ENCODE measurements around the gene SPRR2F.
"Not testable (repeated sequence)": the region's sequence is repeated elsewhere in the genome, so short reads cannot be mapped to it uniquely, and the experiment has no call there.

Gene SPRR2F, protein sequence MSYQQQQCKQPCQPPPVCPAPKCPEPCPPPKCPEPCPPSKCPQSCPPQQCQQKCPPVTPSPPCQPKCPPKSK

DNA sequence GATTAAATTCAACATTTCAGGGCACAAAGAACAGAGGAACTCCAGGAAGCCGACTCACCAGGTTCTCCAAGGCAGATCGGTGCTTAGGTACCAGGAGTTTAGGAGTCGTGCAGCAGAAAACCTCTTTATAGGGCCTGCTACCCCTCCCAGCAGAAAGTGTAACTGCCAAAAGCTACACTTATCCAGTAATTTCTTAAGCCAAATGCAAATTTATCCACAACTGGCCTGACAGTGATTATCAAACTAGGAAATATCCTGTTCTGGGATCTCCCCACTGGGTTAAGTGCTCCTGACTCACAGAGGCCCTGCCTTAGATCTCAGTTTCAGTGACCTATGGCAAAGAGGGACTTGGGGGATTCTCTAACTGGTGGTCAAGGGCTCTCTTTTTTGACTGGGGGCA lies at the start of gene SPRR2F:
Gene SPRR2F (minus strand): TSS at position 101 of the 400 bp plus-strand sequence. CDS start 783 bp downstream, outside the sequence.
- DNase-seq (ENCODE audit: low spot score), result no peak

DNA sequence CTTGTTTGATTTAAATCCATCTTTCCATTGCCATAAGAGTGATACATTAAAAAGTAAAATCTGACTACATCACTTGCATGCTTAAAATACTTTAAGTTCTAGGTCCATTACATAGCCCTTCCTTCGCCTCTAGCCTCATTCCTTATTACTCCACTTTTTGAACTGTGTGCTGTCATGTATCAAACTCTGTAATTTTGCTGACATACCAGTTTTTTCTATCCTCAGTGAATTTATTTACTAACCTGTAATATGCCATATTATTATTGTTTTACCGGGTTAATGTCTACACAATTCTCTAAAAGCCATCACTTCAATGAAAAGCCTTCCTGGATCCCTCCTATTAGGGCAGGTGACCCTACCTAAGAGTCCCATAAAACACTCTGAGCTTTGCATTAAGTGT lies 42.2 kb upstream of the SPRR2F start:
- DNase-seq (ENCODE audit: low spot score), result no peak

DNA sequence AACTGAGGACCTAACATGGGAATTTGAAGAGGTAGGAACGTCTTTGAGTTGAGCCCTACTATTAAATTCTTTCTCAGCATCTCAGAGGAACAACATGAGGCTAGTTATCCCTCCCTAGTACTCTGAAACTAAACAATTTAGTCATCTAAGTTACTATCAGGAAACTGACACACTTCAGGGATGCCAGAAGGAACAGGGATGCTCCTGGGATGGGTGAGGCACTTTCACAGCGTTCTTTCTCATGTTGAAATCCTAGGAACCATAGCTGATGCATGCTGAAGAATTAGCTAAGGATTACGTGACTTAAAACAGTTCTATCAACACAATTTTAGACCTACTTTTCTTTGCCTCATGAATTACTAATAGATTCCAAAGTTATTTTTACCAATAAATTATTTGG lies 39.2 kb upstream of the SPRR2F start:
- DNase-seq (ENCODE audit: low spot score), result no peak

DNA sequence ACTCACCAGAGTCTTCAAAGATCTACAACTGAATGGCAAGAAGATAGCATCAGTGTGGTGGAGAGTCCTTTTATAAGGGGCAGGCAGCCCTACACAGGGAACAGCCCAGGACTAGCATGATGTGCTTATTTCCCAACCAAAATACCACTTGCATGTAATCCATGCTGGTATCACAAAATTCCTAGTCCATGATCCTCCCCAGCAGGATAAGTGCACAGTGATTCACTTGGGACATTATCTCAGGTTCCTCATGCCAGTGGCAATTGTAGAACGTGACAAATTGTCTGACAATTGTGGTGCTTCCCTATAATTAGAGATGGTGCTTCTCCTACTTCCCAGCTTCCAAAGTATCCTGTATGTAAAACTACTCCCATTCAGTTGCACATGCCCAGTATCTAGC lies 37.5 kb upstream of the SPRR2F start, which contains the start of gene SPRR2G:
Gene SPRR2G (minus strand): TSS at position 45 of the 400 bp plus-strand sequence. CDS start 780 bp downstream, outside the sequence.
- no peak for DNase-seq (ENCODE audit: low spot score)

DNA sequence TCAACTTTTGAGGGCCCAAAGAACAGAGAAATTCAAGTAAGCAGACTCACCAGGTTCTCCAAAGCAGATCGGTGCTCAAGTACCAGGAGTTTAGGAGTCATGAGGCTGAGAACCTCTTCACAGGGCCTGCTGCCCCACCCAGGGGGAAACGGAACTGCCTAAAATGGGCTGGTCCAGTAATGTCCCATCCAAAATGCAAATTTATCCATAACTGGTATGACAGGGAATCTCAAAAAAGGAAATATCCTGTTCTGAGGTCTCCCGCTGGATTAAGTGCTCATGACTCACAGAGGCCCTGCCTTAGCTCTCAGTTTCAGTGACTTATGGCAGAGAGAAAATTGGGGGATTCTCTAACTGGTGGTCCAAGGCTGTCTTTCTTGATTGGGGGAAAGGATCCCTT lies 28.1 kb upstream of the SPRR2F start:
- no peak for DNase-seq (ENCODE audit: low spot score)

DNA sequence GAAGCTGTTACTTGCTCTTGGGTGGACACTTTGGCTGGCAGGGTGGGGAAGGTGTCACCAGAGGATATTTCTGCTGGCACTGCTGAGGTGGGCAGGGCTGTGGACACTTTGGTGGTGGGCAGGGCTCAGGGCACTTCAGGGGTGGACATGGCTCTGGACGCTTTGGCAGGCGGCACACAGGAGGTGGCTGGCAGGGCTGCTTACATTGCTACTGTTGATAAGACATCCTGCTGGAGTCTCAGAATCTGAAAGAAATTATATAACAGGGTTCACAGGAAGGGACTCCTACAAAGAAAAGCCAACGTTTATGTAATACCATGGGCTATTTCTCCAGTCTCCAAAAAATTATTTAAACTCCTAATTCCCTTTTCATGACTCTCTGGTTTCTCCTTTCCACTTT lies 27.2 kb upstream of the SPRR2F start:
- DNase-seq (ENCODE audit: low spot score), result no peak

DNA sequence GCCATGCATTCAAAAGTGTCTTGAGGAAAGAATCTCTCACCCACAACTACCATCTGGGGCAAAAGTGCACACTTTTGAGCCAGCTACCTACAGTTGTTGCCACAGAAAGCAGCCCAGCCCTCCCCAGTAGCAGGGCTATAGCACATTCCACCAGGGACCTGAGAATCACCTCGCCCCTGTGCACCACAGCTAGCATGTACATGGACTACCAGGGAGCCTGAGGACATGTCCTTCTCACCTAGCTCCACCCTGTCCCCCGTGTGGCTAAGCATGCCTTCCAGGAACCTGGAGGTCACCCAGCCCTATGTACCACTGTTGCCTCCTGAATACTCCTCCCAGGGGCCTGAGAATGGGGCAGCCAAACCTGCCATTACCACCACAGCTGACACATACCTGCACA lies 20.4 kb upstream of the SPRR2F start:
- DNase-seq (ENCODE audit: low spot score), result no peak

DNA sequence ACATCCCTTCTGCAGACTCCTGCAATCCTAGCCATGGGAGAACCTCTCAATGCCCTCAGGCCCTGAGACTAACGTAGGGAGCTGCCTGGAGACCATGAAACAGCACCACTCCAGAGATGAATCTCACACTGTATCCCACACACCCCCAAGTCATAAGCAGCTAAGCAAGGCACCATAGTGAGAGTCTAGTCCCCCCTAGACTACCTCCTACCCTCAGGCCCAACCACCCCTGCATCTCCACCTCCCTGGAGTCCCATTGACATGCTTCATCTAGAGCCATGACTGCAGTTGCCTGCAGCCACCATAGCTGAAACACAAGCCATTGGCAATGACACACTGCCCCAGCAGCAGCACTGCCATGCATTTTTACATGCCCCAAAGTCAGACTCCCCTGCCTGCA lies 20.0 kb upstream of the SPRR2F start:
- DNase-seq (ENCODE audit: low spot score), result no peak

DNA sequence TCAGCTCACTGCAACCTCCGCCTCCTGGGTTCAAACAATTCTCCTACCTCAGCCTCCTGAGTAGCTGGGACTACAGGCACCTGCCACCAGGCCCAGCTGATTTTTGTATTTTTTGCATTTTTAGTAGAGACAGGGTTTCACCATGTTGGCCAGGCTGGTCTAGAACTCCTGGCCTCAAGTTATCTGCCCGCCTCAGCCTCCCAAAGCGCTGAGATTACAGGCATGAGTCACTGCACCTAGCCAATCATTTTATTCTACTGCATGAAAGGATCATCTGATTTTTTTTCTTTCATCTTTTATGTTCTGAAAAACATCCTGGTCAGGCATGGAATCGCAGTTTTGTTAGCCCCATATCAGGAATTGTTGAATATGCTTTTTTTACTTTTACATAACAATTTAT lies 15.4 kb upstream of the SPRR2F start:
- DNase-seq (ENCODE audit: low spot score), result not testable (repeated sequence)

DNA sequence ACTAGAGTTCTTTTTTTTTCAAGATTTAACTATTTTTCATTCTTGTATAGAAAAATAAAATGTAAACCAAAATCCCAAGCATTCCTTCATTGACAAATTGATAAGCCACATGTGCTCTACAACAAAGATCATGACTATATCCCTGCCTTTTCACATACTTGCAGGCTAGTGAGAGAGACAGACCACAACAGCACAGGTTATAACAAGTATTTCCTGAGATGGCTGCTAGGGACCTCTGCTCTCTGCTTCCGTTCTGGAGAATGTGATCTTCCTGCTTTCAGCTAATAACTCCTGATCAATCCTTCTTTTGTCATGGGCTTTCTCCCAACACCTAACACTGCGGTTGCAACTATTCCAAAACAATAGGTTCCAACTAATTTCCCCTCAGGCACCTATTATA lies 14.0 kb upstream of the SPRR2F start:
- no peak for DNase-seq (ENCODE audit: low spot score)

DNA sequence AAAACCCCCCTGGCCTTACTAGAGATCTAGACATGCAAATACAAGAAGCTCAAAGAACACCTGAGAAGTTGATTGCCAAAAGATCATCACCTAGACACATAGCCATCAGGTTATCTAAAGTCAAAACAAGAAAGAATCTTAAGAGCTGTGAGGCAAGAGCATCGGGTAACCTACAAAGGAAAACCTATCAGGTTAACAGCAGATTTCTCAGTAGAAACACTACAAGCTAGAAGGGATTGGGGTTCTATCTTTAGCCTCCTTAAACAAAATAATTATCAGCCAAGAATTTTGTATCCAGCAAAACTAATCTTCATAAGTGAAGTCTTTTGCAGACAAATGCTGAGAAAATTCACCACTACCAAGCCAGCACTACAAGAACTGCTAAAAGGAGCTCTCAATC lies 12.2 kb upstream of the SPRR2F start:
- no peak for DNase-seq (ENCODE audit: low spot score)

DNA sequence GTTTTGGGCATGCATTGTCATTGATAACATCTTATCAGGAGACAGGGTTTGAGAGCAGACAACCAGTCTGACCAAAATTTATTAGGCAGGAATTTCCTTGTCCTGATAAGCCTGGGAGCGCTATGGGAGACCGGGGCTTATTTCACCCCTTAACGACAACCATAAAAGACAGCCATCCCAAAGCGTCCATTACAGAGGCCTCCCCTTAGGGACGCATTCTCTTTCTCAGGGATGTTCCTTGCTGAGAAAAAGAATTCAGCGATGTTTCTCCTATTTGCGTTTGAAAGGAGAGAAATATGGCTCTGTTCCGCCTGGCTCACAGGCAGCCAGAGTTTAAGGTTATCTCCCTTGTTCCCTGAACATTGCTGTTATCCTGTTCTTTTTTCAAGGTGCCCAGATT lies 10.5 kb upstream of the SPRR2F start:
- DNase-seq (ENCODE audit: low spot score), result not testable (repeated sequence)

DNA sequence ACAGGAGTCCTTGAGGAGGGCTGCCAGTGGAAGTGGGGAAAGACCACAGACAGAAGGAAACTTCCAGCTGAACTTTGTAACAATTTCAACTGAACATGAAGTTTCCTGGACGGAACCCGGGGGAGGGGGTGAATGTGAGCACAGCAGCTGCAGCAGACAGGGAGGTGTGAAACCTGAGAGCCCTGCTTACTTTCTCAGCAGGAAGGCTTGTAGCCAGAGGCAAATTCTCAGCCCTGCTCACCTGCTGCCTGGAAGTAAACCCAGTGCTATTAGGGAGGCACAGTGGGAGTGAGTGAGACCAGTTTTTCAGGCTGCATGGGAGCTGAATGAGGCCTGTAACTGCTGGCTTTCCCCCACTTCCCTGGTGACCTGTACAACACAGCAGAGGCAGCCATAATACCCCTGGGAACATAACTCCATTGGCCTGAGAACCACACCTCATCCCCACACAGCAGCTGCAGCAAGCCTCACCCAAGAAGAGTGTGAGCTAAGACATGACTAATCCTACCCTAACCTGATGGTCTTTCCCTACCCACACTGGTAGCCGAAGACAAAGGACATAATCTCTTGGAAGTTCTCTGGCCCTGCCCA lies 9.6 kb upstream of the SPRR2F start:
- DNase-seq (ENCODE audit: low spot score), result no peak

DNA sequence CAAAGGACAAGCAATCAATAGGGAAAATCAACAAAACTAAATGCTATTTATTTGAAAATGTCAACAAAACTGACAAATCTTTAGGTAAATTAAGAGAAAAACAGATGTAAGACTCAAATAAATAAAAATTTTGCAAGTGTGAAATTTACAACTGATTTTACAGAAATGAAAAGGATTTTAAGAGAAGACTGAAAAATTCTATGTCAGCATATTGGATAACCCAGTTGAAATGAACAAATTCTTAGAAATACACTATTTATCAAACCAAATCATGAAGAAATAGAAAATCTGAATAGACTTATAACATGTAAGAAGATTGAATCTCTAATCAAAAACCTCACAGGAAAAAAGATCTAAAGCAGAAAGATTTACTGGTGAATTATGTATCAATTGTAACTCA lies 7.6 kb upstream of the SPRR2F start:
- no peak for DNase-seq (ENCODE audit: low spot score)

DNA sequence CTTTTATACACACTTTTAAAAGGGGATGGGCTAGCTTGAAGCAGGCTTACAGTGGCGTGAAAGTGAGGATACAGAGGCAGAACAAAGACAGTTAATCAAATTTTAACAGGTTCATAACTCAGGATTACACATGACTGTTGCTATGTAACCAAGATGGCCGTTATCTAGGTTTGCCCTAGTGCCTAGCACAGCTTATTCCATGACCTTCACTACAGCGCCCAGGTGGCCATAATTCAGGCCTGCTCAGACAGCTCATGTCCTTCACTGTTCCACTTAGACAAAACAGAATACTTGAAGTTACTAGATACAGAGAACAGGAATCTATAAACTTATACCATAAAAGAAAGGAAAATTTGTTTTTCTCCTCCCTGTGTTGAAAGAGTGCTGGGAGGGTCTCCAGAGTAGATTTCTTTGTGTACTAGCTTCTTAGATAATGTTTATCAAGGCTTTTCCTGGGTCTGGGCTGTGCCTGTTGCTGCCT lies 6.2 kb upstream of the SPRR2F start:
- no peak for DNase-seq (ENCODE audit: low spot score)

DNA sequence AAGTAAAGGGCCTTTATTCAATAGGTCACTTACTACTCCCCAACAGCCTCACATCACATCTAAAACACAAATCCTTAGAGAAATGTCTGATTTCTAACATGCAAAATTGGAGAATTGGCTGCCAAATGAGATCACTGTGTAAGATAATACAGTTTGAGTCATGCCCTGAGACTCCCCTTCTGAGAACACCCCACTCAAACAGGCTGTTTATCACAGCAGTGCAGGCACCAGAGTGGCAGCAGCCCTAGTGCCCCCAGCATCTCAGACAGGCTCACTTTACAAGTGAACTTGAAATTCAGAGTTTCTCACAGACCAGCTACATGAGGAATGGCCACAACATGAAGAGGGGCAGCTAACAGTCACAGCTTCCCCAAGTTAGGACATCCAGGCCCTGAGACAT lies 1.9 kb upstream of the SPRR2F start:
- not testable (repeated sequence) for DNase-seq (ENCODE audit: low spot score)

DNA sequence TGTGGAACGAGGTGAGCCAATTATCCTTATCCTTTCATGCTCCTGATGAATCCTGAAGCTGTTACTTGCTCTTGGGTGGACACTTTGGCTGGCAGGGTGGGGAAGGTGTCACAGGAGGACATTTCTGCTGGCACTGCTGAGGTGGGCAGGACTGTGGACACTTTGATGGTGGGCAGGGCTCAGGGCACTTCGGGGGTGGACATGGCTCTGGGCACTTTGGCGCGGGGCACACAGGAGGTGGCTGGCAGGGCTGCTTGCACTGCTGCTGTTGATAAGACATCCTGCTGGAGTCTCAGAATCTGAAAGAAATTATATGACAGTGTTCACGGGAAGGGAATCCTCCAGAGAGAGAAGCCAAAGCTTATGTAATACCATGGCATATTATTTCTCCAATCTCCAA lies 862 bp downstream of the SPRR2F start:
- DNase-seq (ENCODE audit: low spot score), result not testable (repeated sequence)

DNA sequence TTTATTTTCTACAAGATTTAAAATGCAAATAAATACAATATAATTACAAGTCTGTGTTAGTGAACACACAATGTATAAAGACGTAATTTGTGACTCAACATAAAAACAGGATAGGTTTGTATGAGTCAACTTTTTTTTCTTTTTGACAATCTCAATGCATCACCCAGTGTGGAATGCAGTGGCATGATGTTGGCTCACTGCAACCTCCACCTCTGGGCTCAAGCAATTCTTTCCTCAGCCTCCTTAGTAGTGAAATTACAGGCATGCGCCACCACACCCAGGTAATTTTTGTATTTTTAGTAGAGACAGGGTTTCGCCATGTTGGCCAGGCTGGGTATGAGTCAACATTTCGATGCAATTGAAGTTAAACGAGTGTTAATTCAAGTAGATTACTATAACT lies 13.1 kb downstream of the SPRR2F start:
- DNase-seq (ENCODE audit: low spot score), result no peak

DNA sequence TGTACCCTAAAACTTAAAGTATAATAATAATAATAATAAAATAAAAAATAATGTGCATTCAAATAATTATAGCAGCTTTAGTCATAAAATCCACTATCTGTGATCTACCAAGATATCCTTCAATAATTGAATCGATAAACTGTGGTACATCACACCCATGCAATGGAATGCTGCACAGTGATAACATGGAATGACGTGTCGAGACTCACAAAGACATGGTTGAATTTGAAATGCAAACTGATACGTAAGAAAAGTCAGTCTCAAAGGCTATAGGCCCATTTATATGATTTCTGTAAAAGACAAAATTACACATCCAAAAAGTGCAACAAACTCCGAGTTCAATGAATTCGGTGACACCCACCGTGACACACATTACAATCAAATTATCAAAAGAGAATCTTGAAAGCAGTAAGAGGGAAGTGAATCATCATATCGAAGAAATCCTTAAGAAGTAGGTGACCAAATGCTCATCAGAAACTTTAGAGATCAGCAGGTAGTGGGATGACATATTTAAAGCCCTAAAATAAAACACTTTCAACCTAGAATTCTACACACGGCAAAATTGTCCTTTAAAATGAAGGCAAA lies 13.8 kb downstream of the SPRR2F start:
- DNase-seq (ENCODE audit: low spot score), result no peak

DNA sequence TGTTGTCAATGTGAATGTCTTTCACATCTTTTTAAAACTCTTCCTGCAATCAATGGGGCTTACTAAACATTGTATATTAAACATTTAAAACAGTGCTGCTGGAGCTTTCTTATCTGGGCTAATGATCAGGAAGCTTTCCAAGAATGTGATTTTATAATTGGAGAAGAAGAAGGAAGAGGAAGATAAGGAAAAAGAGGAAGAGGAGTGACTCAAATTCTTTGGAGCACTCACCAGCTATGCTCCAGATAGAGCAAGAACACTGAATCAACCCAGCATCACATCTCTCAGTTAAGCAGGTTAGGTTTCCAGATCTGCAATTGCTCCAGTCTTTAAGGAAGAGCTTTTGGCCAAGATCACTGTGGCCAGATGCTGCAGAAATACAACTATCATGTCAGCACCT lies 17.6 kb downstream of the SPRR2F start:
- no peak for DNase-seq (ENCODE audit: low spot score)

DNA sequence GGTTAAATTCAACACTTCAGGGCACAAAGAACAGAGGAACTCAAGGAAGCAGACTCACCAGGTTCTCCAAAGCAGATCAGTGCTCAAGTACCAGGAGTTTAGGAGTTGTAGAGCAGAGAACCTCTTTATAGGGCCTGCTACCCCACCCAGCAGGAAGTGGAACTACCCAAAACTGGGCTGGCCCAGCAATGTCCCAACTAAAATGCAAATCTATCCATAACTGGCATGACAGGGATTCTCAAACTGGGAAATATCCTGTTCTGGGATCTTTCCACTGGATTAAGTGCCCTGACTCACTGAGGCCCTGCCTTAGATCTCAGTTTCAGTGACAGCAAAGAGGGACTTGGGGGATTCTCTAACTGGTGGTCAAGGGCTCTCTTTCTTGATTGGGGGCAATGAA lies 18.9 kb downstream of the SPRR2F start, which contains the start of gene SPRR2E:
Gene SPRR2E (minus strand): TSS at position 101 of the 400 bp plus-strand sequence. CDS start 775 bp downstream, outside the sequence.
- DNase-seq (ENCODE audit: low spot score), result no peak

DNA sequence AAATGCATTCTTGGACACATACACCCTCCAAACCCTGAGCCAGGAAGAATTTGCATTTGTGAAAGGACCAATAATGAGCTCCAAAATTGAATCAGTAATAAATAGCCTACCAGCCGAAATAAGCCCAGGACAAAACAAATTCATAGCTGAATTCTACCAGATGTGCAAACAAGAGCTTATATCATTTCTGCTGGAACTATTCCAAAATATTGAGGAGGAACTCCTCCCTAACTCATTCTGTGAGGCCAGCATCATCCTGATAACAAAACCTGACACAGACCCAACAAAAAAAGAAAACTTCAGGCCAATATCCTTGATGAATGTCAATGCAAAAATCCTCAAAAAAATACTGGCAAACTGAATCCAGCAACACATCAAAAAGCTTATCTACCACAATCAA lies 25.7 kb downstream of the SPRR2F start:
- DNase-seq (ENCODE audit: low spot score), result no peak

DNA sequence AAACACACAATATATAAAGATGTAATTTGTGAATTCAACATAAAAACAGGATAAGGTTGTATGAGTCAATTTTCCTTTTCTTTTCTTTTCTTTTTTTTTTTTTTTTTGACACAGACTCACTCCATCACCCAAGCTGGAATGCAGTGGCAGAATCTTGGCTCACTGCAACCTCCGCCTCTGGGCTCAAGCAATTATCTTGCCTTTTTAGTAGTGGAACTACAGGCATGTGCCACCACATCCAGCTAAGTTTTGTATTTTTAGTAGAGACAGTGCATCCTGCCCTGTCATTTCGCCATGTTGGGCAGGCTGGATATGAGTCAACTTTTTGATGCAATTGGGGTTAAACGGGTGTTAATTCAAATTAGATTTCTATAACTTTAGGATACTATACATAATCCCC lies 31.6 kb downstream of the SPRR2F start:
- DNase-seq (ENCODE audit: low spot score), result no peak
